HepG2 (cell line): ENCODE data around the gene NEURL2. TPM values are rescaled to one million over a fixed set of nuclear protein-coding genes. Genes with fewer than 3 reads are reported as not detected.
A peak's percentile ranks its signal among the peaks of the same experiment; 100 is the strongest.

Source experiments
- ATF1 ChIP-seq: IDR thresholded peaks from 2 replicates; pipeline ENCODE4 v1.6.1; 2016; ENCODE audit warnings: mild to moderate bottlenecking, control low read depth
- ATF6 ChIP-seq: sonication (generic); formaldehyde crosslinking; conservative IDR thresholded peaks from 2 replicates; pipeline ENCODE4 v1.4.0; 2020; ENCODE audit warnings: missing genetic modification reagents
- BRD4 ChIP-seq: sonication (generic); formaldehyde crosslinking; IDR thresholded peaks from 2 replicates; pipeline ENCODE4 v1.4.0; 2020; ENCODE audit warnings: missing genetic modification reagents
- DDIT3 ChIP-seq: sonication (generic); formaldehyde crosslinking; IDR thresholded peaks from 2 replicates; pipeline ENCODE4 v1.4.0; 2020; ENCODE audit warnings: mild to moderate bottlenecking, missing genetic modification reagents
- DMTF1 ChIP-seq: sonication (generic); formaldehyde crosslinking; IDR thresholded peaks from 2 replicates; pipeline ENCODE4 v1.4.0; 2020; ENCODE audit warnings: mild to moderate bottlenecking, missing genetic modification reagents
- DRAP1 ChIP-seq: IDR thresholded peaks from 2 replicates; pipeline ENCODE4 v1.6.1; 2016; ENCODE audit warnings: missing genetic modification reagents, missing compliant biosample characterization
- GLI4 ChIP-seq: sonication (generic); formaldehyde crosslinking; IDR thresholded peaks from 2 replicates; pipeline ENCODE4 v1.5.1; 2020; ENCODE audit warnings: missing genetic modification reagents, mild to moderate bottlenecking, moderate library complexity, borderline replicate concordance
- SNAPC2 ChIP-seq: sonication (generic); formaldehyde crosslinking; IDR thresholded peaks from 2 replicates; pipeline ENCODE4 v1.8.1; 2022; ENCODE audit warnings: mild to moderate bottlenecking, missing genetic modification reagents
- TMF1 ChIP-seq: sonication (generic); formaldehyde crosslinking; IDR thresholded peaks from 2 replicates; pipeline ENCODE4 v1.8.1; 2022; ENCODE audit warnings: low read depth, missing genetic modification reagents
- TOE1 ChIP-seq: sonication (generic); formaldehyde crosslinking; IDR thresholded peaks from 2 replicates; pipeline ENCODE4 v1.4.0; 2020; ENCODE audit warnings: mild to moderate bottlenecking, missing genetic modification reagents
- ZC3H13 ChIP-seq: sonication (generic); formaldehyde crosslinking; IDR thresholded peaks from 2 replicates; pipeline ENCODE4 v1.8.1; 2023; ENCODE audit warnings: mild to moderate bottlenecking, missing genetic modification reagents, moderate library complexity
- ZKSCAN8 ChIP-seq: IDR thresholded peaks from 2 replicates; pipeline ENCODE4 v1.6.1; 2016; ENCODE audit warnings: borderline replicate concordance, missing genetic modification reagents, missing compliant biosample characterization
- ZNF276 ChIP-seq: sonication (generic); formaldehyde crosslinking; IDR thresholded peaks from 2 replicates; pipeline ENCODE4 v1.4.0; 2020; ENCODE audit warnings: mild to moderate bottlenecking, low read depth, missing genetic modification reagents
- ZNF33A ChIP-seq: sonication (generic); formaldehyde crosslinking; IDR thresholded peaks from 2 replicates; pipeline ENCODE4 v1.5.1; 2020; ENCODE audit warnings: missing genetic modification reagents, mild to moderate bottlenecking, moderate library complexity, borderline replicate concordance
- ZNF484 ChIP-seq: sonication (generic); formaldehyde crosslinking; IDR thresholded peaks from 2 replicates; pipeline ENCODE4 v1.5.1; 2020; ENCODE audit warnings: mild to moderate bottlenecking, low read depth, missing genetic modification reagents, borderline replicate concordance
- ZNF564 ChIP-seq: sonication (generic); formaldehyde crosslinking; IDR thresholded peaks from 2 replicates; pipeline ENCODE4 v1.8.1; 2023; ENCODE audit warnings: mild to moderate bottlenecking, missing genetic modification reagents
- ZNF598 ChIP-seq: sonication (generic); formaldehyde crosslinking; IDR thresholded peaks from 2 replicates; pipeline ENCODE4 v1.5.1; 2020; ENCODE audit warnings: mild to moderate bottlenecking, missing genetic modification reagents, borderline replicate concordance
- ZNF619 ChIP-seq: sonication (generic); formaldehyde crosslinking; IDR thresholded peaks from 2 replicates; pipeline ENCODE4 v1.4.0; 2020; ENCODE audit warnings: mild to moderate bottlenecking, missing genetic modification reagents
- ZNF670 ChIP-seq: sonication (generic); formaldehyde crosslinking; IDR thresholded peaks from 2 replicates; pipeline ENCODE4 v1.8.0; 2022; ENCODE audit warnings: mild to moderate bottlenecking, missing genetic modification reagents, borderline replicate concordance
- ZNF691 ChIP-seq: sonication (generic); formaldehyde crosslinking; IDR thresholded peaks from 2 replicates; pipeline ENCODE4 v1.4.0; 2020; ENCODE audit warnings: missing genetic modification reagents, low read depth, mild to moderate bottlenecking, borderline replicate concordance
- polyA plus RNA-seq, 8 experiments: library from polyadenylated mRNA; depleted of rRNA in 3 of 8; stranded (reverse) in 7 of 8; unstranded in 1 of 8; fragments of >200 nt; fragmentation: Illumina TruSeq in 4 of 8; extraction: Trizol in 4 of 8; gene quantifications; 2 replicates each; pipeline versions ENCODE4 v1.2.1 to v1.2.3, GENCODE V29; 2011 to 2016; ENCODE audit warnings: low read depth in 4 of 8, missing spikeins in 1 of 8, mixed read lengths in 1 of 8; ENCODE audit not compliant: insufficient read depth in 1 of 8
- total RNA-seq, 5 experiments: library from RNA; depleted of rRNA; stranded (reverse); fragments of >200 nt; fragmentation: Illumina TruSeq; extraction: Trizol; gene quantifications; 2 replicates each; pipeline ENCODE4 v1.2.3, GENCODE V29; 2016; ENCODE audit warnings: low read depth in 1 of 5

NEURL2 gene
- total and polyA plus RNA-seq, 2 of the 13 experiments (the other 11 are each of a cell fraction or from before 2014, with no cell fraction given), result 7.2 to 9.7 TPM

- TF ChIP-seq TMF1 (CRISPR knock-in tag) (no peak), ZNF670 (CRISPR knock-in tag) (no peak), ZNF619 (CRISPR knock-in tag) (peak; percentile 89; the same call in 1 of the 2 replicates), DRAP1 (CRISPR knock-in tag) (peak; percentile 79), GLI4 (CRISPR knock-in tag) (peak; percentile 90; the same call in 1 of the 2 replicates), ATF1 (no peak), SNAPC2 (CRISPR knock-in tag) (0 out of 2 replicates have a peak, but pooled peaks have one; percentile 2), DMTF1 (no peak), BRD4 (peak; percentile 29; the same call in 1 of the 2 replicates), ATF6 (0 out of 2 replicates have a peak, but pooled peaks have one; percentile 28), ZNF691 (CRISPR knock-in tag) (no peak), ZNF484 (CRISPR knock-in tag) (peak; percentile 71; the same call in 1 of the 2 replicates), ZC3H13 (CRISPR knock-in tag) (peak; percentile 92), ZNF564 (peak; percentile 89), ZNF33A (CRISPR knock-in tag) (no peak), TOE1 (peak; percentile 86; the same call in 1 of the 2 replicates), ZKSCAN8 (CRISPR knock-in tag) (peak; percentile 84), ZNF276 (CRISPR knock-in tag) (peak; percentile 87; the same call in 1 of the 2 replicates), DDIT3 (CRISPR knock-in tag) (0 out of 2 replicates have a peak, but pooled peaks have one; percentile 78), ZNF598 (CRISPR knock-in tag) (peak; percentile 83; the same call in 1 of the 2 replicates)
Measured at GRCh38 chr20:45890077-45890984, 677 bp downstream of the NEURL2 start (continued).
